ENCODE data around the gene UMODL1.

UMODL1 gene

DNA sequence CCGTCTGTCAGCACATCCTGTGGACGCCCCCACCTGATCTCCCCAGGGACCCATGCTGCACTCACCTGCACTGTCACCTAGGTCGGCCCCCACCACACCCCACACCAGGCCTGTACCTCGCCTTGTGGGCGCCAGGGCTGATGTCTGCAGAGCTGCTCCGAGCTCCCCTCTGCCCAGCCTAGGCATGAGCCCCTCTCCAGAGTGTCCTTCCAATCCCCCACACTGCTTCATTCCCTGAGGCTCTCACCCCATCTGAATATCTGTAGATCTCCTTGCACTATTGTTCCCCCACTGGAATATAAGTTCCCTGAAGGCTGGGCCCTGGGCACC is 12.2 kb downstream of the UMODL1 start:
- DNase-seq (ENCODE audit: low read depth): no peak
- no peak for TF ChIP-seq CTCF (IDR thresholded peaks at IDR 0.05; ENCODE audit: control insufficient read depth, insufficient read depth, low read depth, low read length, missing control alignments)
- H3K4me3 ChIP-seq (ENCODE audit: control insufficient read depth, low read depth, low read length): no peak overlapping the region

GRCh38 chr21:42084079-42084478 is 13.0 kb downstream of the UMODL1 start:
- no peak overlapping the region for H3K4me3 ChIP-seq (ENCODE audit: control insufficient read depth, low read depth, low read length)
- DNase-seq (ENCODE audit: low read depth): no peak
- no peak for TF ChIP-seq CTCF (IDR thresholded peaks at IDR 0.05; ENCODE audit: control insufficient read depth, insufficient read depth, low read depth, low read length, missing control alignments)

DNA sequence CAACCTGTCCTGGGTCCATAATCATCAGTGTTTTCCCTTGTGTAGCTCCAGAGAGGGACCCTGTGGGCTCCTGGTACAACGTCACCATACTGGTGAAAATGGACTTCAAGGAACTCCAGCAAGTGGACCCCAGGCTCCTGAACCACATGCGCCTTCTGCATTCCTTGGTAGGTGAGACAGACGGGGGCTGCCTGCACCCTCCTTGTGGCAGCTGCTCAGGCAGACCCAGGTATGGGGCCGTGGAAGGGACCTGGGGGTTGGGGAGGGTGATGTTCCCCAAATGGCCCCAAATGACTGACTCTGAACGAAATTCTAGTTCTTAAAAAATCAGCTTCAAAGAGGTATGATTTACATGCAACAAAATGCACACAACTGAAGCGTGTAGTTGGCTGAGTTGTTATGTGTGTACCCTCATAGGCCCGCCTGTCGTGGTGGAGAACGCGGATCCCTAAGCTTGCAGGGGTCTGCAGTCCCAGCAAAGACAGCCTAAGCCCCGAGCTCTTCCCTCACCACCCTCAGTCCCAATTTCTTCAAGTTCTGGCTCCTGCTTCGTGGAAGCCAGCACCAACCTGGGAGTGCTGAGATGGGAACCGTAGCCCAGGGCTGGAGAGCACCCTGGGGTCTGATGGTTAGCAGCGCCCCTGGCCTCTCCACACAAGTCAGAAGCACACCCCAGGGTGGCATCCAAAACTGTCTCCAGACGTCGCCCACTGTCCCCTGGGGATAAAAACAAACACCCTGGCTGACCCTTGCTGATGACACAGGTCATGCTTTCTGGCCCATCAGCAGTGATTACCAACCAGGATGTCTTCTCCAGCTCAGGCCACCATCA is 14.3 kb downstream of the UMODL1 start:
- H3K4me3 ChIP-seq (ENCODE audit: control insufficient read depth, low read depth, low read length): no peak overlapping the region
- DNase-seq (ENCODE audit: low read depth): no peak
- no peak for TF ChIP-seq CTCF (IDR thresholded peaks at IDR 0.05; ENCODE audit: control insufficient read depth, insufficient read depth, low read depth, low read length, missing control alignments)

DNA sequence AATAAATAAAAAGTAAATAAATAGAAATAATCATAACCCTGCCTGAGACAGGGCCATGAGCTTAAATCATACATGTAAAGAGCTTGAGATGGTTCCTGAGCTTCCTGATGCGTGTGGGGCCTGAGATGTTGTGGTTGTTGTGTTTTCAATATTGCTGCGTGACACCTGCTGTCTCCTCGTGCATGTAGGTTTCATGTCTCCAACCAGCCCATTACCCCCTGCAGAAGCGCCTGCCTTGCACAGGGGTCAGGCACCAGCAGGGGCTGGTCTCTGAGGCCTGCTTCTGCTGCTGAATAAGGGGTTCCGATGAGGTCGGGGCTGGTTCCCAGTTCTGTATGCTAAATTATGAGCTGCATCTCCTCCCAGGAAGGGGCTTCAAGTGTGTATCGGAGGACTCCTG is 15.9 kb downstream of the UMODL1 start:
- H3K4me3 ChIP-seq (ENCODE audit: control insufficient read depth, low read depth, low read length): no peak overlapping the region
- DNase-seq (ENCODE audit: low read depth): no peak
- no peak for TF ChIP-seq CTCF (IDR thresholded peaks at IDR 0.05; ENCODE audit: control insufficient read depth, insufficient read depth, low read depth, low read length, missing control alignments)

- H3K4me3 ChIP-seq (ENCODE audit: control insufficient read depth, low read depth, low read length): no peak overlapping the region
- no peak for DNase-seq (ENCODE audit: low read depth)
- TF ChIP-seq CTCF (IDR thresholded peaks at IDR 0.05; ENCODE audit: control insufficient read depth, insufficient read depth, low read depth, low read length, missing control alignments): no peak
These were observed 17.0 kb downstream of the UMODL1 start for GRCh38 chr21:42088148-42088547.

GRCh38 chr21:42088658-42089057 is 17.5 kb downstream of the UMODL1 start:
- DNase-seq (ENCODE audit: low read depth): no peak
- TF ChIP-seq CTCF (IDR thresholded peaks at IDR 0.05; ENCODE audit: control insufficient read depth, insufficient read depth, low read depth, low read length, missing control alignments): no peak
- H3K4me3 ChIP-seq (ENCODE audit: control insufficient read depth, low read depth, low read length): no peak overlapping the region
